Liver (tissue), 9 donors: ENCODE measurements around the gene BLACAT1. TPM values are rescaled to one million over a fixed set of nuclear protein-coding genes. Genes with fewer than 3 reads are reported as not detected.

Source experiments
- DNase-seq: peaks from one replicate; pipeline ENCODE4 v3.0.0-alpha.2; 2017; ENCODE audit warnings: low spot score
- H3K27ac ChIP-seq, 2 donors: one replicate each; pipeline ENCODE4 v1.7.0; 2013; ENCODE audit warnings: inconsistent platforms in 2 of 2, low read length in 2 of 2, control low read depth in 1 of 2, low read depth in 1 of 2, mild to moderate bottlenecking in 1 of 2
- H3K27me3 ChIP-seq, 4 donors: one replicate each; pipeline versions ENCODE4 v1.6.1 to v1.7.0; 2013; ENCODE audit warnings: low read length in 3 of 4, inconsistent platforms in 1 of 4, mild to moderate bottlenecking in 1 of 4, moderate library complexity in 1 of 4; ENCODE audit not compliant: control insufficient read depth in 4 of 4, insufficient read depth in 4 of 4
- H3K36me3 ChIP-seq, 4 donors: one replicate each; pipeline versions ENCODE4 v1.6.1 to v1.7.0; 2013; ENCODE audit warnings: low read length in 3 of 4, mild to moderate bottlenecking in 3 of 4, low read depth in 1 of 4, moderate library complexity in 1 of 4; ENCODE audit not compliant: control insufficient read depth in 4 of 4, insufficient read depth in 3 of 4
- H3K4me1 ChIP-seq, 4 donors: one replicate each; pipeline versions ENCODE4 v1.6.1 to v1.7.0; 2013; ENCODE audit warnings: low read length in 3 of 4, mild to moderate bottlenecking in 3 of 4, moderate library complexity in 1 of 4; ENCODE audit not compliant: control insufficient read depth in 4 of 4, insufficient read depth in 4 of 4
- H3K4me3 ChIP-seq, 3 donors: one replicate each; pipeline versions ENCODE4 v1.6.1 to v1.7.0; 2013; ENCODE audit warnings: low read length in 3 of 3, control low read depth in 1 of 3, low read depth in 1 of 3, mild to moderate bottlenecking in 1 of 3
- H3K9ac ChIP-seq, 2 donors: one replicate each; pipeline ENCODE4 v1.7.0; 2013; ENCODE audit warnings: low read length in 2 of 2, mild to moderate bottlenecking in 2 of 2, moderate library complexity in 2 of 2, control low read depth in 1 of 2, low read depth in 1 of 2
- H3K9me3 ChIP-seq, 4 donors: one replicate each; pipeline versions ENCODE4 v1.6.1 to v1.7.0; 2013; ENCODE audit warnings: low read length in 3 of 4; ENCODE audit not compliant: control insufficient read depth in 4 of 4
- ATF3 ChIP-seq: IDR thresholded peaks from 2 replicates; pipeline ENCODE4 v1.6.1; 2016; ENCODE audit warnings: antibody characterized with exemption
- EGR1 ChIP-seq, 2 donors: IDR thresholded peaks; 2 replicates each; pipeline ENCODE4 v1.6.1; 2016 to 2018; ENCODE audit warnings: antibody characterized with exemption in 2 of 2, low read depth in 2 of 2
- FOXA1 ChIP-seq: IDR thresholded peaks from 2 replicates; pipeline ENCODE4 v1.6.1; 2016; ENCODE audit warnings: antibody characterized with exemption
- FOXA2 ChIP-seq: IDR thresholded peaks from 2 replicates; pipeline ENCODE4 v1.6.1; 2016; ENCODE audit warnings: antibody characterized with exemption
- GABPA ChIP-seq, 2 donors: IDR thresholded peaks in 1 of 2; conservative IDR thresholded peaks in 1 of 2; 2 replicates each; pipeline ENCODE4 v1.6.1; 2016; ENCODE audit warnings: antibody characterized with exemption in 2 of 2, mild to moderate bottlenecking in 1 of 2, moderate library complexity in 1 of 2
- HNF4A ChIP-seq, 2 donors: conservative IDR thresholded peaks; 2 replicates each; pipeline ENCODE4 v1.6.1; 2016; ENCODE audit warnings: antibody characterized with exemption in 2 of 2, mild to moderate bottlenecking in 2 of 2
- HNF4G ChIP-seq: IDR thresholded peaks from 2 replicates; pipeline ENCODE4 v1.6.1; 2016; ENCODE audit warnings: antibody characterized with exemption
- JUND ChIP-seq, 2 donors: IDR thresholded peaks; 2 replicates each; pipeline ENCODE4 v1.6.1; 2016; ENCODE audit warnings: antibody characterized with exemption in 2 of 2
- NR2F2 ChIP-seq: IDR thresholded peaks from 2 replicates; pipeline ENCODE4 v1.6.1; 2016; ENCODE audit warnings: antibody characterized with exemption
- RAD21 ChIP-seq, 2 donors: IDR thresholded peaks; 2 replicates each; pipeline ENCODE4 v1.6.1; 2016; ENCODE audit warnings: antibody characterized with exemption in 2 of 2, mild to moderate bottlenecking in 2 of 2
- REST ChIP-seq: IDR thresholded peaks from 2 replicates; pipeline ENCODE4 v1.6.1; 2016; ENCODE audit warnings: antibody characterized with exemption, mild to moderate bottlenecking
- RXRA ChIP-seq, 2 donors: IDR thresholded peaks; 2 replicates each; pipeline ENCODE4 v1.6.1; 2017 to 2018; ENCODE audit warnings: antibody characterized with exemption in 2 of 2, mild to moderate bottlenecking in 1 of 2
- SP1 ChIP-seq: IDR thresholded peaks from 2 replicates; pipeline ENCODE4 v1.6.1; 2018; ENCODE audit warnings: antibody characterized with exemption, mild to moderate bottlenecking
- TAF1 ChIP-seq: conservative IDR thresholded peaks from 2 replicates; pipeline ENCODE4 v1.6.1; 2016; ENCODE audit warnings: antibody characterized with exemption, mild to moderate bottlenecking
- YY1 ChIP-seq: IDR thresholded peaks from 2 replicates; pipeline ENCODE4 v1.6.1; 2016; ENCODE audit warnings: antibody characterized with exemption, mild to moderate bottlenecking
- WGBS: extraction: QIAGEN DNeasy Blood & Tissue Kit; methylation state at CpG from one replicate; pipeline ENCODE4 v1.1.7; 2013; 5-methylcytosine and 5-hydroxymethylcytosine counted together
- polyA plus RNA-seq, 2 donors: library from polyadenylated mRNA; stranded (reverse) in 1 of 2; unstranded in 1 of 2; fragments of 200-250 nt in 1 of 2; fragments of >200 nt in 1 of 2; fragmentation: Nextera tagmentation in 1 of 2; extraction: Ambion mirVana in 1 of 2; gene quantifications; one replicate each; pipeline versions ENCODE4 v1.2.1 to v1.2.3, GENCODE V29; 2013 to 2015
- total RNA-seq, 2 donors: library from RNA; depleted of rRNA; stranded (reverse); fragments of >200 nt; gene quantifications; one replicate each; pipeline ENCODE4 v1.2.3, GENCODE V29; 2014
- TF ChIP-seq, protein P1 (sequence below): IDR thresholded peaks from 2 replicates; pipeline ENCODE4 v1.6.1; 2016; ENCODE audit warnings: antibody characterized with exemption
- TF ChIP-seq, protein P2 (sequence below): IDR thresholded peaks from 2 replicates; pipeline ENCODE4 v1.6.1; 2016; ENCODE audit warnings: antibody characterized with exemption
- TF ChIP-seq, protein P3 (sequence below): fragments of 150-350 bp; IDR thresholded peaks from 2 replicates; pipeline ENCODE4 v1.5.1; 2017; ENCODE audit warnings: improper control_type of control experiment, low read depth, low read length; ENCODE audit not compliant: missing input control
- donor health status: healthy.
- donor health status: healthy.
- donor health status: healthy.
- donor health status: healthy.
- donor health status: healthy.

The BLACAT1 gene
- total and polyA plus RNA-seq, 4 donors = not detected

DNA sequence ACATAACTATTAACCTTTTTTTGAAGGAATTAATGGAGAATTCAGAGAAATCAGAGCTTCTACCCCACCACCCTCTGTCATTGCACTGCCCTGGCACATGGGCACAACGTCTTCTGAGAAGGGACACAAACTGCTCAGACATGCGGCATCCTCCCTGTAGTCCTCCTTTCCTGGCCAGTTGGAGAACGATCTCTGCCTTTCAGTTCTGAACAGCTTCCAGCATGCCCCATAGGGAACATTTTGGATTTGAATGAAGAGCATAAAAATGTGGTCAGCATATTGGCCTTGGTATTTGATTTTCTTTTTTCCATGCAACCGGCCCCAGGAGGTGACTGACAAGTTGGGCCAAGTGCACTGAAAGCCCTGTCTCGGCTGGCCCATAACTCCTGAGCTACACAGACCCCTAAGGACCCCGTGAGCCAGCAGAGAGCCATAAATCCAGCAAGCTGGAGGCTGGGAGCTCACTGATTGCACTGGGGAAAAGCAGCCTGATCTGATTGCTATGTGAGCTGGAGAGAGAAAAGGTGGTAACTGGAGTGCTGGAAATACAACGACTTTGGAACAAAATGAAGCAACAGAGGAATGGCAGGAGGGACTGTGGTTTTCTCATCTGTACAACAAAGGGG lies 10.9 kb upstream of the BLACAT1 start:
- Histone ChIP-seq H3K36me3 (no peaks in the 10 kb centered on the region), H3K9ac (no peak overlapping the region)

More for the DNA sequence above, 10.9 kb upstream of the BLACAT1 start:
- Histone ChIP-seq H3K27ac (no peak overlapping the region), H3K4me1 (no peaks in the 10 kb centered on the region), H3K27me3 (peaks cover 0 to 2% (median 0%) of the 10 kb centered on the region in 4 donors), H3K9me3 (no peaks in the 10 kb centered on the region), H3K4me3 (no peak overlapping the region)
- 62% methylated on average over 7 of the region's 7 CpGs for WGBS
- TF ChIP-seq, protein P1, sequence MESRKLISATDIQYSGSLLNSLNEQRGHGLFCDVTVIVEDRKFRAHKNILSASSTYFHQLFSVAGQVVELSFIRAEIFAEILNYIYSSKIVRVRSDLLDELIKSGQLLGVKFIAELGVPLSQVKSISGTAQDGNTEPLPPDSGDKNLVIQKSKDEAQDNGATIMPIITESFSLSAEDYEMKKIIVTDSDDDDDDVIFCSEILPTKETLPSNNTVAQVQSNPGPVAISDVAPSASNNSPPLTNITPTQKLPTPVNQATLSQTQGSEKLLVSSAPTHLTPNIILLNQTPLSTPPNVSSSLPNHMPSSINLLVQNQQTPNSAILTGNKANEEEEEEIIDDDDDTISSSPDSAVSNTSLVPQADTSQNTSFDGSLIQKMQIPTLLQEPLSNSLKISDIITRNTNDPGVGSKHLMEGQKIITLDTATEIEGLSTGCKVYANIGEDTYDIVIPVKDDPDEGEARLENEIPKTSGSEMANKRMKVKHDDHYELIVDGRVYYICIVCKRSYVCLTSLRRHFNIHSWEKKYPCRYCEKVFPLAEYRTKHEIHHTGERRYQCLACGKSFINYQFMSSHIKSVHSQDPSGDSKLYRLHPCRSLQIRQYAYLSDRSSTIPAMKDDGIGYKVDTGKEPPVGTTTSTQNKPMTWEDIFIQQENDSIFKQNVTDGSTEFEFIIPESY = no peak
- no peak for TF ChIP-seq FOXA2
- TF ChIP-seq JUND (IDR thresholded peaks at IDR 0.05) = no peak
- no peak for TF ChIP-seq RAD21 (IDR thresholded peaks at IDR 0.05)
- TF ChIP-seq EGR1 (IDR thresholded peaks at IDR 0.05; ENCODE audit: low read depth in 2 of 2) = no peak
- TF ChIP-seq YY1 = no peak
- TF ChIP-seq NR2F2 = no peak
- TF ChIP-seq SP1 = no peak
- TF ChIP-seq REST = no peak
- TF ChIP-seq, protein P2, sequence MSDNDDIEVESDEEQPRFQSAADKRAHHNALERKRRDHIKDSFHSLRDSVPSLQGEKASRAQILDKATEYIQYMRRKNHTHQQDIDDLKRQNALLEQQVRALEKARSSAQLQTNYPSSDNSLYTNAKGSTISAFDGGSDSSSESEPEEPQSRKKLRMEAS = no peak
- TF ChIP-seq ATF3 = no peak
- TF ChIP-seq TAF1 = no peak
- no peak for TF ChIP-seq GABPA (IDR thresholded peaks at IDR 0.05 in 1 of 2, conservative IDR thresholded peaks at IDR 0.05 in 1 of 2)
- TF ChIP-seq, protein P3, sequence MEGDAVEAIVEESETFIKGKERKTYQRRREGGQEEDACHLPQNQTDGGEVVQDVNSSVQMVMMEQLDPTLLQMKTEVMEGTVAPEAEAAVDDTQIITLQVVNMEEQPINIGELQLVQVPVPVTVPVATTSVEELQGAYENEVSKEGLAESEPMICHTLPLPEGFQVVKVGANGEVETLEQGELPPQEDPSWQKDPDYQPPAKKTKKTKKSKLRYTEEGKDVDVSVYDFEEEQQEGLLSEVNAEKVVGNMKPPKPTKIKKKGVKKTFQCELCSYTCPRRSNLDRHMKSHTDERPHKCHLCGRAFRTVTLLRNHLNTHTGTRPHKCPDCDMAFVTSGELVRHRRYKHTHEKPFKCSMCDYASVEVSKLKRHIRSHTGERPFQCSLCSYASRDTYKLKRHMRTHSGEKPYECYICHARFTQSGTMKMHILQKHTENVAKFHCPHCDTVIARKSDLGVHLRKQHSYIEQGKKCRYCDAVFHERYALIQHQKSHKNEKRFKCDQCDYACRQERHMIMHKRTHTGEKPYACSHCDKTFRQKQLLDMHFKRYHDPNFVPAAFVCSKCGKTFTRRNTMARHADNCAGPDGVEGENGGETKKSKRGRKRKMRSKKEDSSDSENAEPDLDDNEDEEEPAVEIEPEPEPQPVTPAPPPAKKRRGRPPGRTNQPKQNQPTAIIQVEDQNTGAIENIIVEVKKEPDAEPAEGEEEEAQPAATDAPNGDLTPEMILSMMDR = no peak
- TF ChIP-seq RXRA (IDR thresholded peaks at IDR 0.05) = no peak
- TF ChIP-seq HNF4A (conservative IDR thresholded peaks at IDR 0.05) = no peak
- no peak for TF ChIP-seq FOXA1
- no peak for TF ChIP-seq HNF4G
- DNase-seq = no peak
